ENCODE data around the gene TTLL1.

DNA sequence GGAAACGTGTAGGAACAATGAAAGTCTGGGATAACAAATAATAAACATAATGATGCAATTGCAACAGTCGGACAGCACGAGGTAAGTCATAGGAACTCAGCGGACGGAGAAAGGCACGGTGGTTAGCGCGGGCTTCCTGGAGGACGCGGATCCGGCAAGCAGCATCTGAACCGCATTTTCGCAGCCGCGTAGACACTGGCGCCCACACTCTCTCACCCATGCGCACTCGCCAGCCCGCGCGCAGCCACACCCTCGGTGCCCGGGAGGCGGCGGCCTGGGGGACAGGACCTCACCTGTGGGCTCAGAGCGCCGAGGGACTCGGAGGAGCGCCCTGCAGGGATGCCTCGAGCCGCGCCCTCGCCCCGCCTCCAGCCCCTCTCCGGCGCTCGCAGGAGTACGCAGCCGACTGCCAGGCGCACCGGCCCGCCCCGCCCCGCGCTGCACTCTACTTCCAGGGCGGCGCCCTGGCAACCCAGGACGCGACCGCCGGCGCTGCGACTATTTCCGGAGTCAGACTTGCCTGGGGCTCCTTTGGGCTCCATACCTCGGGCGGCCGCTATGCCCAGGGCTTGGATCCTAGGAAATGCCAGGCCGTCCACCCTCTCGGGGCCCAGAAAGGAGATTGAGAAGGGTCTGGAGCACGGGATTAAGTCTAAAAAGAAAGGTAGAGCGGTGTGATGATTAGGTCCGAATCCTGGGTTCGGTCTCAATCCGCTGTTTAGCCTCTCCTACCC is at the start of gene TTLL1:
- TF ChIP-seq, protein P1, sequence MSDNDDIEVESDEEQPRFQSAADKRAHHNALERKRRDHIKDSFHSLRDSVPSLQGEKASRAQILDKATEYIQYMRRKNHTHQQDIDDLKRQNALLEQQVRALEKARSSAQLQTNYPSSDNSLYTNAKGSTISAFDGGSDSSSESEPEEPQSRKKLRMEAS (IDR thresholded peaks at IDR 0.05; ENCODE audit: insufficient read depth, insufficient read length), result no peak
- TF ChIP-seq CTCF (IDR thresholded peaks at IDR 0.05; ENCODE audit: extremely low read depth in 1 of 2, insufficient read depth in 1 of 2, low read depth in 1 of 2, low read length in 2 of 2), result peak in 1 of 2 donors; percentile 4
- TF ChIP-seq POLR2A (IDR thresholded peaks at IDR 0.05; ENCODE audit: low read depth, low read length), result peak; percentile 70
- TF ChIP-seq POLR2AphosphoS5 (IDR thresholded peaks at IDR 0.05; ENCODE audit: insufficient read depth, low read depth, low read length), result peak; percentile 79
- TF ChIP-seq EZH2 (IDR thresholded peaks at IDR 0.05; ENCODE audit: borderline replicate concordance, low read depth, low read length, severe bottlenecking), result no peak
